K562 (cell line): ENCODE data around the gene WDR18. TPM values are rescaled to one million over a fixed set of nuclear protein-coding genes. Genes with fewer than 3 reads are reported as not detected.
A peak's percentile ranks its signal among the peaks of the same experiment; 100 is the strongest.

ENCODE experiments used
- ETV6 ChIP-seq, 3 experiments: fragments of 150-350 bp in 1 of 3; sonication (generic) in 1 of 3; formaldehyde crosslinking in 1 of 3; IDR thresholded peaks; 2 replicates each; pipeline versions ENCODE4 v1.6.1 to v1.8.0; 2014 to 2022; ENCODE audit warnings: borderline replicate concordance in 2 of 3, low read depth in 2 of 3, antibody characterized with exemption in 1 of 3, low read length in 1 of 3, mild to moderate bottlenecking in 1 of 3, missing genetic modification reagents in 1 of 3
- FIP1L1 ChIP-seq: fragments of 200-400 bp; formaldehyde crosslinking; IDR thresholded peaks from 2 replicates; pipeline ENCODE4 v1.6.1; 2018; ENCODE audit warnings: mild to moderate bottlenecking, low read depth, low read length; ENCODE audit not compliant: poor library complexity, severe bottlenecking
- GABPA ChIP-seq: fragments of 200-800 bp; sonication (Bioruptor generic); conservative IDR thresholded peaks from 2 replicates; pipeline ENCODE4 v1.6.1; 2016; ENCODE audit warnings: low read depth, missing genetic modification characterization, missing compliant biosample characterization
- HNRNPL ChIP-seq: fragments of 200-400 bp; formaldehyde crosslinking; IDR thresholded peaks from 2 replicates; pipeline ENCODE4 v1.6.1; 2017; ENCODE audit warnings: low read depth, mild to moderate bottlenecking, low read length
- POLR2H ChIP-seq: IDR thresholded peaks from 2 replicates; pipeline ENCODE4 v1.6.1; 2016; ENCODE audit warnings: missing genetic modification characterization, low read depth, mild to moderate bottlenecking, control low read depth, missing compliant biosample characterization, moderate library complexity
- POU5F1 ChIP-seq: fragments of 150-350 bp; IDR thresholded peaks from 2 replicates; pipeline ENCODE4 v1.6.1; 2014; ENCODE audit warnings: borderline replicate concordance, low read length, low read depth, mild to moderate bottlenecking; ENCODE audit not compliant: partially characterized antibody
- PPARD ChIP-seq: fragments of 250-450 bp; sonication (Bioruptor Pico); IDR thresholded peaks from 2 replicates; pipeline ENCODE4 v1.8.0; 2022; ENCODE audit warnings: inconsistent platforms, mild to moderate bottlenecking, moderate library complexity
- RBM22 ChIP-seq: fragments of 200-400 bp; formaldehyde crosslinking; IDR thresholded peaks from 2 replicates; pipeline ENCODE4 v1.6.1; 2018; ENCODE audit warnings: low read length, low read depth; ENCODE audit not compliant: poor library complexity, severe bottlenecking
- SOX6 ChIP-seq: fragments of 450-650 bp; IDR thresholded peaks from 2 replicates; pipeline ENCODE4 v1.6.1; 2014; ENCODE audit warnings: mild to moderate bottlenecking
- SP1 ChIP-seq: sonication (generic); formaldehyde crosslinking; IDR thresholded peaks from 2 replicates; pipeline ENCODE4 v1.8.1; 2022; ENCODE audit warnings: mild to moderate bottlenecking, missing genetic modification reagents
- SREBF2 ChIP-seq: sonication (generic); formaldehyde crosslinking; IDR thresholded peaks from 2 replicates; pipeline ENCODE4 v1.4.0; 2020; ENCODE audit warnings: mild to moderate bottlenecking, missing genetic modification reagents
- SRF ChIP-seq, 2 experiments: fragments of 250-450, 450-650 bp in 1 of 2; sonication (Bioruptor Pico) in 1 of 2; sonication (generic) in 1 of 2; formaldehyde crosslinking; IDR thresholded peaks; 2 replicates each; pipeline versions ENCODE4 v1.5.0 to v1.5.1; 2020 to 2022; ENCODE audit warnings: mild to moderate bottlenecking in 1 of 2, missing genetic modification reagents in 1 of 2
- SRSF3 ChIP-seq: fragments of 200-400 bp; formaldehyde crosslinking; IDR thresholded peaks from 2 replicates; pipeline ENCODE4 v1.6.1; 2016; ENCODE audit warnings: mild to moderate bottlenecking, low read length, moderate library complexity; ENCODE audit not compliant: insufficient read depth
- TAF9B ChIP-seq: fragments of 450-650 bp; IDR thresholded peaks from 2 replicates; pipeline ENCODE4 v1.6.1; 2018; ENCODE audit warnings: mild to moderate bottlenecking; ENCODE audit not compliant: partially characterized antibody
- TCF7 ChIP-seq: sonication (generic); IDR thresholded peaks from 2 replicates; pipeline ENCODE4 v1.6.1; 2016; ENCODE audit warnings: antibody characterized with exemption, borderline replicate concordance
- YBX1 ChIP-seq: fragments of 450-650 bp; IDR thresholded peaks from 2 replicates; pipeline ENCODE4 v1.7.1; 2016; ENCODE audit warnings: mild to moderate bottlenecking
- YY1 ChIP-seq, 3 experiments: IDR thresholded peaks; 2 replicates each; pipeline ENCODE4 v1.6.1; 2011; ENCODE audit warnings: low read length in 2 of 3, mild to moderate bottlenecking in 2 of 3, moderate library complexity in 2 of 3, borderline replicate concordance in 1 of 3, control low read depth in 1 of 3, low read depth in 1 of 3; ENCODE audit not compliant: insufficient read depth in 3 of 3, insufficient replicate concordance in 2 of 3, control insufficient read depth in 1 of 3, insufficient read length in 1 of 3; ENCODE audit errors: extremely low read depth in 1 of 3
- ZKSCAN3 ChIP-seq: fragments of 250-450 bp; sonication (Bioruptor Pico); IDR thresholded peaks from 2 replicates; pipeline ENCODE4 v1.4.0; 2020
- ZNF212 ChIP-seq: fragments of 450-650 bp; formaldehyde crosslinking; IDR thresholded peaks from 2 replicates; pipeline ENCODE4 v1.4.0; 2020; ENCODE audit warnings: mild to moderate bottlenecking
- ZNF444 ChIP-seq: fragments of 250-450 bp; sonication (Bioruptor Pico); IDR thresholded peaks from 2 replicates; pipeline ENCODE4 v1.4.0; 2020; ENCODE audit warnings: mild to moderate bottlenecking, moderate library complexity
- polyA plus RNA-seq, 8 experiments: library from polyadenylated mRNA; depleted of rRNA in 4 of 8; stranded (reverse) in 5 of 8; unstranded in 3 of 8; fragments of >200 nt; fragmentation: Nextera tagmentation in 2 of 8; fragmentation: Illumina TruSeq in 1 of 8; extraction: Ambion mirVana in 2 of 8; extraction: Trizol in 1 of 8; gene quantifications; 2 replicates each; pipeline versions ENCODE4 v1.2.1 to v1.2.3, GENCODE V29; 2011 to 2014; ENCODE audit warnings: inconsistent platforms in 1 of 8, missing spikeins in 1 of 8
- total RNA-seq, 7 experiments: library from RNA; depleted of rRNA in 6 of 7; stranded (reverse); fragments of >200 nt in 6 of 7; fragmentation: Illumina TruSeq in 2 of 7; extraction: Trizol in 2 of 7; gene quantifications; 2 replicates each; pipeline versions ENCODE4 v1.2.1 to v1.2.3, GENCODE V29; 2011 to 2021; ENCODE audit warnings: low replicate concordance in 1 of 7
- TF ChIP-seq, protein P1 (sequence below): fragments of 450-650 bp; IDR thresholded peaks from 2 replicates; pipeline ENCODE4 v1.7.1; 2018; ENCODE audit warnings: mild to moderate bottlenecking, low read depth; ENCODE audit not compliant: partially characterized antibody
- TF ChIP-seq, protein P2 (sequence below), 3 experiments: IDR thresholded peaks in 2 of 3; conservative IDR thresholded peaks in 1 of 3; 2 replicates each; pipeline ENCODE4 v1.5.1; 2011 to 2012; ENCODE audit warnings: low read length in 3 of 3, mild to moderate bottlenecking in 3 of 3, control low read depth in 2 of 3, improper control_type of control experiment in 1 of 3, inconsistent platforms in 1 of 3, low read depth in 1 of 3, mixed read lengths in 1 of 3, moderate library complexity in 1 of 3; ENCODE audit not compliant: insufficient read depth in 2 of 3

The WDR18 gene
- total and polyA plus RNA-seq, 9 of the 15 experiments (the other 6 are each of a cell fraction or from before 2014, with no cell fraction given) = 0.65 to 181 (median 30.1) TPM

DNA sequence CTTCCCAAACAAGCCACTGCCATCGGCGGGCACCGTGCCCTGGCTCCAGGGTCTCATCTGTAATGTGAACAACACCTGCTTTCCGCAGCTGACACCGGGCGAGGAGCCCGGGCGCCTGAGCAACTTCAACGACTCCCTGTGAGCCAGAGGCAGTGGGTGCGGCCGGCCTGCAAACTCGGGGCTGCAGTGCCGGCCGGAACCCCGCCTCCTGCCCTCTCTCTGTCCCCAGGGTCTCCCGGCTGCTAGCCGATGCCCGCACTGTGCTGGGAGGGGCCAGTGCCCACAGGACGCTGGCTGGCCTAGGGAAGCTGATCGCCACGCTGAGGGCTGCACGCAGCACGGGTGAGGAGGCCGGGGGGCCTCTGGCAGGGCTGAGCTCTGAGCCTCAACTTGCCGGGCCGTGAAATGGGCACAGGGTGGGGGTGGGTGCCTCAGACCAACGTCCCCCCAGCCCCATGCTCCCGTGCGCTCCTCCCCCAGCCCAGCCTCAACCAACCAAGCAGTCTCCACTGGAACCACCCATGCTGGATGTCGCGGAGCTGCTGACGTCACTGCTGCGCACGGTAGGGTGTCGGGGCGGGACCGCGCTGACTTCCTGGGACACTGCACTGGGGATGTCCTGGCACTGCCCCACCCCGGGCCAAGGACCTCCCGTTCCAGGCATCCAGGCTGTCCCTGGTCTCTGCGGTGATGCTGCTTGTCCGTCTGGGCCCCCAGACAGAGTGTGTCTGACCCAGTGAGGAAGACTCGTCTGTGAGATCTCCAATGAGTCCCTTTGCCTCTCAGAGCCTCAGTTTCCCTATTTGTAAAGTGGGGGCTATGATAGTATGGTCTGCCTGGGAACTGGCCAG lies 57.9 kb downstream of the WDR18 start (continued):
- no peak for TF ChIP-seq PPARD (CRISPR knock-in tag)
- no peak for TF ChIP-seq YBX1
- no peak for TF ChIP-seq GABPA (tag)
- no peak for TF ChIP-seq TAF9B
- TF ChIP-seq POLR2H = no peak
- no peak for TF ChIP-seq SRF (CRISPR knock-in tag; IDR thresholded peaks at IDR 0.05)
- TF ChIP-seq HNRNPL = peak; percentile 94
- no peak for TF ChIP-seq YY1 (IDR thresholded peaks at IDR 0.05; ENCODE audit: borderline replicate concordance in 1 of 3, control insufficient read depth in 1 of 3, extremely low read depth in 1 of 3, insufficient read depth in 3 of 3, insufficient read length in 1 of 3, insufficient replicate concordance in 2 of 3, low read depth in 1 of 3, low read length in 2 of 3)
- TF ChIP-seq, protein P1, sequence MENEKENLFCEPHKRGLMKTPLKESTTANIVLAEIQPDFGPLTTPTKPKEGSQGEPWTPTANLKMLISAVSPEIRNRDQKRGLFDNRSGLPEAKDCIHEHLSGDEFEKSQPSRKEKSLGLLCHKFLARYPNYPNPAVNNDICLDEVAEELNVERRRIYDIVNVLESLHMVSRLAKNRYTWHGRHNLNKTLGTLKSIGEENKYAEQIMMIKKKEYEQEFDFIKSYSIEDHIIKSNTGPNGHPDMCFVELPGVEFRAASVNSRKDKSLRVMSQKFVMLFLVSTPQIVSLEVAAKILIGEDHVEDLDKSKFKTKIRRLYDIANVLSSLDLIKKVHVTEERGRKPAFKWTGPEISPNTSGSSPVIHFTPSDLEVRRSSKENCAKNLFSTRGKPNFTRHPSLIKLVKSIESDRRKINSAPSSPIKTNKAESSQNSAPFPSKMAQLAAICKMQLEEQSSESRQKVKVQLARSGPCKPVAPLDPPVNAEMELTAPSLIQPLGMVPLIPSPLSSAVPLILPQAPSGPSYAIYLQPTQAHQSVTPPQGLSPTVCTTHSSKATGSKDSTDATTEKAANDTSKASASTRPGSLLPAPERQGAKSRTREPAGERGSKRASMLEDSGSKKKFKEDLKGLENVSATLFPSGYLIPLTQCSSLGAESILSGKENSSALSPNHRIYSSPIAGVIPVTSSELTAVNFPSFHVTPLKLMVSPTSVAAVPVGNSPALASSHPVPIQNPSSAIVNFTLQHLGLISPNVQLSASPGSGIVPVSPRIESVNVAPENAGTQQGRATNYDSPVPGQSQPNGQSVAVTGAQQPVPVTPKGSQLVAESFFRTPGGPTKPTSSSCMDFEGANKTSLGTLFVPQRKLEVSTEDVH = peak; percentile 57
- no peak for TF ChIP-seq SREBF2 (CRISPR knock-in tag)
- TF ChIP-seq TCF7 = no peak
- TF ChIP-seq SOX6 = 0 out of 2 replicates have a peak, but pooled peaks have one; percentile 10
- no peak for TF ChIP-seq POU5F1
- TF ChIP-seq FIP1L1 = no peak
- TF ChIP-seq ETV6 (IDR thresholded peaks at IDR 0.05; ENCODE audit: borderline replicate concordance in 1 of 2, low read depth in 2 of 2, low read length in 1 of 2) = no peak
- no peak for TF ChIP-seq ETV6 (CRISPR knock-in tag; IDR thresholded peaks at IDR 0.05; ENCODE audit: borderline replicate concordance)
- TF ChIP-seq ZKSCAN3 (CRISPR knock-in tag) = no peak
- TF ChIP-seq, protein P2, sequence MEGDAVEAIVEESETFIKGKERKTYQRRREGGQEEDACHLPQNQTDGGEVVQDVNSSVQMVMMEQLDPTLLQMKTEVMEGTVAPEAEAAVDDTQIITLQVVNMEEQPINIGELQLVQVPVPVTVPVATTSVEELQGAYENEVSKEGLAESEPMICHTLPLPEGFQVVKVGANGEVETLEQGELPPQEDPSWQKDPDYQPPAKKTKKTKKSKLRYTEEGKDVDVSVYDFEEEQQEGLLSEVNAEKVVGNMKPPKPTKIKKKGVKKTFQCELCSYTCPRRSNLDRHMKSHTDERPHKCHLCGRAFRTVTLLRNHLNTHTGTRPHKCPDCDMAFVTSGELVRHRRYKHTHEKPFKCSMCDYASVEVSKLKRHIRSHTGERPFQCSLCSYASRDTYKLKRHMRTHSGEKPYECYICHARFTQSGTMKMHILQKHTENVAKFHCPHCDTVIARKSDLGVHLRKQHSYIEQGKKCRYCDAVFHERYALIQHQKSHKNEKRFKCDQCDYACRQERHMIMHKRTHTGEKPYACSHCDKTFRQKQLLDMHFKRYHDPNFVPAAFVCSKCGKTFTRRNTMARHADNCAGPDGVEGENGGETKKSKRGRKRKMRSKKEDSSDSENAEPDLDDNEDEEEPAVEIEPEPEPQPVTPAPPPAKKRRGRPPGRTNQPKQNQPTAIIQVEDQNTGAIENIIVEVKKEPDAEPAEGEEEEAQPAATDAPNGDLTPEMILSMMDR (IDR thresholded peaks at IDR 0.05 in 2 of 3, conservative IDR thresholded peaks at IDR 0.05 in 1 of 3; ENCODE audit: insufficient read depth in 2 of 3, low read depth in 1 of 3, low read length in 3 of 3) = no peak
- TF ChIP-seq SRSF3 = no peak
- no peak for TF ChIP-seq ZNF444 (CRISPR knock-in tag)
- peak; percentile 83 for TF ChIP-seq SP1
- TF ChIP-seq RBM22 = no peak
- TF ChIP-seq ZNF212 = no peak
